Measurements from ENCODE around the gene CCDC107. TPM values are rescaled to one million over a fixed set of nuclear protein-coding genes. Genes with fewer than 3 reads are reported as not detected.
A peak's percentile ranks its signal among the peaks of the same experiment; 100 is the strongest.

Gene CCDC107
- total and polyA plus RNA-seq, 2 of the 13 experiments (the other 11 are each of a cell fraction or from before 2014, with no cell fraction given) = 7.1 to 15.2 TPM

DNA sequence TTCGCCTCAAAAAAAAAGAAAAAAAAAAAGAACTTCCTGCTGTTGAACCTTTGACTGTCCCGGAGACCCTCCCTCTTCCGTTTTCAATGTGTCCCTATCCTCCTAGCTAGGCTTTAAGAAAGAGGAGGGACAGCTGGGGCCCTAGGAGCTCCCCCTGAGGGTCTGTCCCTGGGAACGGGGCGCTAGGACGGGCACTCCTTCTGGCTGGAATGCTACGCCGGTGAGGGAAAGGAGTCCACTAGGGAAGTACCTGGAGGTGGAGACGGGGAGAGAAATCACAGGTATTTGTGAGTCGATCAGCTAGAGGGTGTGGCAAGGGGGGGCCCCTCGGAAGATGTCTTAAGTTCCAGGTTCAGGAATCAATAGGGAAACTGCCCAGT lies 11.9 kb upstream of the CCDC107 start (continued):
- TF ChIP-seq DBP (CRISPR knock-in tag; IDR thresholded peaks at IDR 0.05; ENCODE audit: not compliant biosample characterization) (no peak), HNF4G (IDR thresholded peaks at IDR 0.05; ENCODE audit: borderline replicate concordance, low read depth, low read length) (no peak), HNF4G (CRISPR knock-in tag; IDR thresholded peaks at IDR 0.05; ENCODE audit: borderline replicate concordance, low read depth) (no peak), SRSF9 (IDR thresholded peaks at IDR 0.05; ENCODE audit: borderline replicate concordance, insufficient read depth, low read depth, low read length, poor library complexity, severe bottlenecking) (no peak), PITX1 (CRISPR knock-in tag; IDR thresholded peaks at IDR 0.05) (no peak), RNF219 (CRISPR knock-in tag; IDR thresholded peaks at IDR 0.05) (0 out of 2 replicates have a peak, but pooled peaks have one; percentile 25), MNT (IDR thresholded peaks at IDR 0.05) (no peak), RELA (CRISPR knock-in tag; IDR thresholded peaks at IDR 0.05) (no peak), GABPA (IDR thresholded peaks at IDR 0.05; ENCODE audit: low read depth, low read length) (no peak), GABPA (CRISPR knock-in tag; IDR thresholded peaks at IDR 0.05; ENCODE audit: low read depth) (peak; percentile 68), TGIF2 (CRISPR knock-in tag; IDR thresholded peaks at IDR 0.05) (no peak), ZNF713 (CRISPR knock-in tag; IDR thresholded peaks at IDR 0.05) (no peak), MIXL1 (CRISPR knock-in tag; IDR thresholded peaks at IDR 0.05) (no peak), ZSCAN22 (CRISPR knock-in tag; IDR thresholded peaks at IDR 0.05) (no peak), SYNCRIP (IDR thresholded peaks at IDR 0.05; ENCODE audit: insufficient read depth, low read depth, low read length) (no peak), ZNF766 (CRISPR knock-in tag; IDR thresholded peaks at IDR 0.05; ENCODE audit: borderline replicate concordance) (no peak), ATF1 (CRISPR knock-in tag; IDR thresholded peaks at IDR 0.05) (0 out of 2 replicates have a peak, but pooled peaks have one; percentile 15), NFE2 (CRISPR knock-in tag; IDR thresholded peaks at IDR 0.05) (no peak)
- TF ChIP-seq, protein P1, sequence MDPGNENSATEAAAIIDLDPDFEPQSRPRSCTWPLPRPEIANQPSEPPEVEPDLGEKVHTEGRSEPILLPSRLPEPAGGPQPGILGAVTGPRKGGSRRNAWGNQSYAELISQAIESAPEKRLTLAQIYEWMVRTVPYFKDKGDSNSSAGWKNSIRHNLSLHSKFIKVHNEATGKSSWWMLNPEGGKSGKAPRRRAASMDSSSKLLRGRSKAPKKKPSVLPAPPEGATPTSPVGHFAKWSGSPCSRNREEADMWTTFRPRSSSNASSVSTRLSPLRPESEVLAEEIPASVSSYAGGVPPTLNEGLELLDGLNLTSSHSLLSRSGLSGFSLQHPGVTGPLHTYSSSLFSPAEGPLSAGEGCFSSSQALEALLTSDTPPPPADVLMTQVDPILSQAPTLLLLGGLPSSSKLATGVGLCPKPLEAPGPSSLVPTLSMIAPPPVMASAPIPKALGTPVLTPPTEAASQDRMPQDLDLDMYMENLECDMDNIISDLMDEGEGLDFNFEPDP (CRISPR knock-in tag; conservative IDR thresholded peaks at IDR 0.05) = 0 out of 2 replicates have a peak, but pooled peaks have one; percentile 41
- TF ChIP-seq, protein P2, sequence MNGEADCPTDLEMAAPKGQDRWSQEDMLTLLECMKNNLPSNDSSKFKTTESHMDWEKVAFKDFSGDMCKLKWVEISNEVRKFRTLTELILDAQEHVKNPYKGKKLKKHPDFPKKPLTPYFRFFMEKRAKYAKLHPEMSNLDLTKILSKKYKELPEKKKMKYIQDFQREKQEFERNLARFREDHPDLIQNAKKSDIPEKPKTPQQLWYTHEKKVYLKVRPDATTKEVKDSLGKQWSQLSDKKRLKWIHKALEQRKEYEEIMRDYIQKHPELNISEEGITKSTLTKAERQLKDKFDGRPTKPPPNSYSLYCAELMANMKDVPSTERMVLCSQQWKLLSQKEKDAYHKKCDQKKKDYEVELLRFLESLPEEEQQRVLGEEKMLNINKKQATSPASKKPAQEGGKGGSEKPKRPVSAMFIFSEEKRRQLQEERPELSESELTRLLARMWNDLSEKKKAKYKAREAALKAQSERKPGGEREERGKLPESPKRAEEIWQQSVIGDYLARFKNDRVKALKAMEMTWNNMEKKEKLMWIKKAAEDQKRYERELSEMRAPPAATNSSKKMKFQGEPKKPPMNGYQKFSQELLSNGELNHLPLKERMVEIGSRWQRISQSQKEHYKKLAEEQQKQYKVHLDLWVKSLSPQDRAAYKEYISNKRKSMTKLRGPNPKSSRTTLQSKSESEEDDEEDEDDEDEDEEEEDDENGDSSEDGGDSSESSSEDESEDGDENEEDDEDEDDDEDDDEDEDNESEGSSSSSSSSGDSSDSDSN (CRISPR knock-in tag; IDR thresholded peaks at IDR 0.05) = peak; percentile 51; the same call in 1 of the 2 replicates
- TF ChIP-seq, protein P3, sequence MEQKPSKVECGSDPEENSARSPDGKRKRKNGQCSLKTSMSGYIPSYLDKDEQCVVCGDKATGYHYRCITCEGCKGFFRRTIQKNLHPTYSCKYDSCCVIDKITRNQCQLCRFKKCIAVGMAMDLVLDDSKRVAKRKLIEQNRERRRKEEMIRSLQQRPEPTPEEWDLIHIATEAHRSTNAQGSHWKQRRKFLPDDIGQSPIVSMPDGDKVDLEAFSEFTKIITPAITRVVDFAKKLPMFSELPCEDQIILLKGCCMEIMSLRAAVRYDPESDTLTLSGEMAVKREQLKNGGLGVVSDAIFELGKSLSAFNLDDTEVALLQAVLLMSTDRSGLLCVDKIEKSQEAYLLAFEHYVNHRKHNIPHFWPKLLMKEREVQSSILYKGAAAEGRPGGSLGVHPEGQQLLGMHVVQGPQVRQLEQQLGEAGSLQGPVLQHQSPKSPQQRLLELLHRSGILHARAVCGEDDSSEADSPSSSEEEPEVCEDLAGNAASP (CRISPR knock-in tag; IDR thresholded peaks at IDR 0.05; ENCODE audit: borderline replicate concordance) = no peak
